ENCODE data around the gene LAYN. TPM values are rescaled to one million over a fixed set of nuclear protein-coding genes. Genes with fewer than 3 reads are reported as not detected.

The LAYN gene
- polyA plus RNA-seq, 12 donors, result 4.1 to 8.7 (median 6.4) TPM; not detected in 2

GRCh38 chr11:111530091-111530490, 10.4 kb upstream of the LAYN start:
- no peak for DNase-seq

GRCh38 chr11:111531136-111531535, 9.4 kb upstream of the LAYN start:
- no peak for DNase-seq

GRCh38 chr11:111531687-111532364, 8.7 kb upstream of the LAYN start:
- no peak for DNase-seq

- no peak for DNase-seq
Observed at GRCh38 chr11:111532365-111532709, 8.2 kb upstream of the LAYN start.

DNA sequence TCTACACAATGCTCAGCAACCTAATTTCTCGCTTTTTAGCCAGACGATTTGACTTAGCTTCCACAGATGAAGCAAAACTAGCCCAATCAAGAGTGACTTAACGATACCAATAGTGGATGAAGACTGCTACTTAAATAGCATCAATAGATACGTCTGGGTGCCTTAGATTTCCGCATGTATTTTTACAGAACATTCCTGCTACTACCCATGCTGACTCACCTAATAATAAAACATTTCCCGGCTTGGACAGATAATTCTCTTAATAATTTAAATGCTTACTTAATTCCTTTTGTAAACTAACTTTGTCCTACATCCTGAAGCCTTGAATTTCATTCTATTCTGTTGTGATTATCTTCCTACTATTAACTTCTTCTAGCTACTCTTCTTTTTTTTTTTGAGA, 5.2 kb upstream of the LAYN start:
- no peak for DNase-seq

- no peak for DNase-seq
Observed at GRCh38 chr11:111537336-111537860, 3.1 kb upstream of the LAYN start.

DNA sequence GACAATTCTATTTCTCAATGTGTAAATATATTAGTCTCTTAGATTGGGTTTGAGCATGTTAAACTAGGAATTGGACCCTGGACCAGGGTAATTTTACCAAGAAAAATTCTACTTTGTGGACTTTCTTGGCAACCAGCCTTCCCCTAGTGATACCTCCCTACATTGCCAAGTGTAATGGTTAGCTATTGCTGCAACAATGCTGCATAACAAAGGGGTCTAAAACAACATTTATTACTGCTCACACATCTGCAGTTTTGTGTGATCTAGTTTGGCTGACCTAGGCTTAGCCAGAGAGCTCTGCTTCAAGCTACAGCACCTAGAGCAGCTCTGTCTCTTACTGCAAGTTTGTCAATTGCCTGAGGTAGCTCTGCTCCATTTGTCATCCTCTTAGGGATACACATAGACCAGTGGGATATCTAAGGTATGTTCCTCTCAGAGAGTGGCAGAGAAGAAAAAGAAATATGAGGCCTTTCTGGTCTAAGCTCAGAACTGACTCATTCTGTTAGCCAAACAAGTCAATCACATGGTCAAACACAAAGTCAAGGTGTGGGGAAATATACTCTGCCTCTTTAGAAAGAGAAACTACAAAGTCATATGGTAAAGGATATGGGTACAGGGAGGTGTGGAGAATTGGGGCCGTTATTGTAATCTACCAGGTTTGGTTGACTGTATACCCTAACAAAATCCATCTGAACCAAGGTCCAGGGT, 2.0 kb upstream of the LAYN start:
- DNase-seq, result no peak

DNA sequence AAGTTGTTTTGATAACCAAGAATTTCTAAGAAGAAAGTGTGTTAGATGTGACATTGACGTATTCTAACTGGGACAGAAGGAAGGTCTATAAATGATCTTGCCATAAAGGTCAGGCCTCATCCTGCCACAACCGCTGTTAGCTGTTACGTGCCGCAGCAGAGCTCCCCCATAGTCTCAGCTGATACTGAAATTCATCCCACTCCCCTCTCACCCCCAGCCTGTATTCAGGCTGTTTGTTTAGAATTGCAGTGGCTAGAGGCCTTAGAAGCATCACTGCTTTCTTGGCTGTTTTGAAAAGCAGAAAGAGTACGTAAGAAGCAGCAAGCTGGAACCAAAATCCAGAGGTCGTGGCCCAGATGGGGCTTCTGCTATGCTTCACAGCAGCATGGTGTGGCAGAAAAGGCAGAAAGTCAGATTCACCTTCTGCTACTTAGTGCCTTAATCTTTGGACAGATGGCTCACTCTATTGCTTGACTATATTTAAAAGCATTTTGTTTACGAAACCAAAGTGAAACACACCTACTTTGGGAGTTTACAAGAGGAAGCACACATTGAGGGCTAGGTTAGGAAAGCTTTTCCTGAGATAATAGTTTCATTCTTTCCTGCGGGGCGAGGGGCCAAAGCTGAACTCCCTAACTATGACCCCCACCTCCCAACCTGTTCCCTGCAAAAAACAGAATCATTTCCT, 950 bp upstream of the LAYN start:
- DNase-seq, result no peak

DNA sequence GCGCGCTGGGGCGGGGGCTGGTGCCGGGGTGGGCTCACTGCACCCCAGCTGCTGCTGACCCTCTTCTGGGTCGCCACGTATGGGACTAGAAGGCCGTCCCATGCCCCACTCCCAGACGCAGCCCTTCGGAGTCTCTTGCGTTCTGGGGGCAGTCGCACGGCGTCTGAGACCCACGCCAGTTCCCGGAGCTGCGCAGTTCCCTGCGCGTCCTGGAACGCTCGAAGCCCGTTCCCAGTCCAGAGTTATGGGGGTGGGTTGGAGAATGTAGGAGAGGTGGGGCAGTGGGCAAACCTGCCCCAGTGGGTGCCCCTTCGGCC, 375 bp downstream of the LAYN start:
- peak; percentile 41 for DNase-seq

GRCh38 chr11:111541254-111542061, 938 bp downstream of the LAYN start:
- peak; percentile 62 for DNase-seq

DNA sequence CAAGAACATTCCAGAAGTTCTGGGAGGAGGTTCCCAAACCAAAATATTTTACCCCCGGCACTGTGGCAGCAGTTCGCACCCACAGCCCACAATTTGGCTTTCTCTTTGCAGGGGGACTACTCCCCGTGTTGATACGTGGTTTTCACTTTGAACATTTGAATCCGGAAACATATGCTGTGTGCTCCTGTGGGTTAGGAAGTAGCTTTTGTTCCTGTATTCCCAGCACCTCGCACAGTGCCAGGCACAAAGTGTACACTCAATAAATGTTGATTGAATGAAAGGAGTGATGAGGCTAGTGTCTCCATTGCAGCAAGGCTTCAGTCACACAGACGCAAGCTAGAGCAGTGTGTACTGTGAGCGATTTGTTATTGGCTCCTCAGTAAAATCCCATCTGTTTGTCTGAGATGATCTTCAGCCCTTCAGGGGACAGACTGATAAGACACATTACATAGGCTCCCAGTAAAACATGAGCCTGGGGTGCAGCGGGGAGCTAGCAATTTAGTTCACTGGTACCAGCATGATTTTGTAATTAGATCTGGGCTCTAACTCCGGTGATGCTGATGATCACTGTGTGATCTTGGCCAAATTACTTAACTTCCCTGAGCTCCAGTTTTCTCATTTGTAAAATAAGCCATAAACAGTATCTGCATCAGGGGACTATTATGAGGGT, 2.2 kb downstream of the LAYN start:
- DNase-seq, result no peak

GRCh38 chr11:111548525-111548924, 8.0 kb downstream of the LAYN start:
- no peak for DNase-seq

DNA sequence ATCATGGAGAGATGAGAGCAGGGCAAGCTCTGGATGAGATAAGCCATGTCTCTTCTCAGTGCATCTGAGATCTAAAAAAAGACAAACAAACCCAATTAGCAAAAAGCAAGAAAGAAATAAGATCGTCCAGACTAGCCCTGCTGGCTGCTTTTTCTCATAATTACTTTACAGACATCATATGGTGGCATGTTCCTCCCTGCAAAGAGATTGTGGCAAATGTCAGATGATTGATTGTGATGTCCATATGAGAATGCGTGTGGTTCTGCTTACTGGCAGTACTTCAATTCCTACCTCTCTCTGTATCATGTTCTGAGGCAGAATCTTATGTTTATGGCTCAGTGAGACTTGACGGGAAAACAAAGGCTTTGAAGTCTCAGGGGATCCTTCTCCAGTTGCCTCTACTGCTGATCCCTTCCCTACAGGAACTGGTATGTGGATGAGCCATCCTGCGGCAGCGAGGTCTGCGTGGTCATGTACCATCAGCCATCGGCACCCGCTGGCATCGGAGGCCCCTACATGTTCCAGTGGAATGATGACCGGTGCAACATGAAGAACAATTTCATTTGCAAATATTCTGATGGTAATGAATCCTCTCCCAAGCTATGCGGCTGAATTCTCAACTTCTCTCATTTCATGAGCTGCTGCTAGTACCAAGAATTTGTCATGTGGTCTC, 8.8 kb downstream of the LAYN start:
- DNase-seq, result no peak

GRCh38 chr11:111549869-111550203, 9.3 kb downstream of the LAYN start:
- no peak for DNase-seq

DNA sequence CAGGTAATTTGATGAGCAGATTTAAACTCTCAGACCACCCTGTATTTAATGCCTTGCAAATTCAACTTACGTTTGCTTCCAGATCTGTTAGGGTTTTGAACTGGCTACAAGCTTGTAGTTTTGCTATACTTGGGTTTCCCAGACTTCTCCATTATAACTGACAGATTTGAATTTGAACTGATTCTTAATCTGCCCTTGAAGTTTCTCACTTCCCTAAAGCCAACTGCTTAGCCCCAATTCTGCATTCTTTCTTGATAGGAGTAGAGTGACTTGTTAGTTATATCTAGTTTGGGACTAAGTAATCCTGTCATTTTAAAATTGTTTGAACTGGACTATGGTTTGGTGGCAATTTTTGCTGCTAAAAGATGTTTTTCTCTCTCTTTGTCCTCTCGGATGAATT, 9.7 kb downstream of the LAYN start:
- DNase-seq, result no peak

GRCh38 chr11:111554532-111554931, 14.0 kb downstream of the LAYN start:
- no peak for DNase-seq

DNA sequence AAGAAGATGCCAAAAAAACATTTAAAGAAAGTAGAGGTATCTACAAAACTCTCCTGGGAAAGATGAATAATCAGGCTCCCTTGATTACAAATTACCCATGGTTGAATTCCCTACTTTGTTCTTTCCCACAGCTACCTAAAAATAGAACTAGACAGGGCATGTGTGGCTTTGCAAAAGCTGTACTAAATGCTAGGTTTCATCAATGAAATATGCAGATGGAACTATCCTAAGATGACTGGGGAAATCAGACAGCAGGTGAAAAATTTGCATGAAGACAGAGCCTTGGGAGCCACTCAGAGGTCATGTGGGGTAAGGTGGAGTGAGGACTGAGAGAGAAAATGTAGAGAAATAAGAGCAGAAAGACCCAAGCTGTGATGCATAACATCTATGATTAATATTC, 14.7 kb downstream of the LAYN start:
- DNase-seq, result no peak

GRCh38 chr11:111557425-111558111, 17.0 kb downstream of the LAYN start:
- DNase-seq, result no peak

DNA sequence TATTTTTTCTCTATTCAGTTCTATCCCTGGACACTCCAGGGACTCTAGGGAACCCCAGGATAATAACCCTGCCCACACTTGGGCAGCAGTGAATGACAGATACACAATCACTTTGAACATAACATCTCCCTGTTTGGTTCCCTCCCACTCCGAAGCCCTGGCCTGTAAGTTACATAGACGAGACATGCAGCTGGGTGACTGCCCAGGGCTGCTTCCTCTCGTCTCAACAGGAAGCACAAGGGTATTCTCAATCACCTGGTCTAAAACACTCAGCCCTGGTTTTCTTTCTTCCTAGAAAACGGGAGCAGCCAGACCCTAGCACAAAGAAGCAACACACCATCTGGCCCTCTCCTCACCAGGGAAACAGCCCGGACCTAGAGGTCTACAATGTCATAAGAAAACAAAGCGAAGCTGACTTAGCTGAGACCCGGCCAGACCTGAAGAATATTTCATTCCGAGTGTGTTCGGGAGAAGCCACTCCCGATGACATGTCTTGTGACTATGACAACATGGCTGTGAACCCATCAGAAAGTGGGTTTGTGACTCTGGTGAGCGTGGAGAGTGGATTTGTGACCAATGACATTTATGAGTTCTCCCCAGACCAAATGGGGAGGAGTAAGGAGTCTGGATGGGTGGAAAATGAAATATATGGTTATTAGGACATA, 19.4 kb downstream of the LAYN start:
- no peak for DNase-seq

DNA sequence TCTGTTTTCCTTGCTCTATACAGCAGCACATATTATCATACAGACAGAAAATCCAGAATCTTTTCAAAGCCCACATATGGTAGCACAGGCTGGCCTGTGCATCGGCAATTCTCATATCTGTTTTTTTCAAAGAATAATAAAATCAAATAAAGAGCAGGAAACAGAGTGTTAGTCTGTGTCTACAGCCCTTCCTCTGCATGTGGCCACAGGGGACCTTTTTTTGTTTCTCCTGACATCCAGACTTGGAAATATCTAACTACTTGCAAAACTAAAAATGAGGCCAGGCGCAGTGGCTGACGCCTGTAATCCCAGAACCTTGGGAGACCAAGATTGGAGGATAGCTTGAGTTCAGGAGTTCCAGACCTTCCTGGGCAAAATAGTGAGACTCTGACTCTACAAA, 20.3 kb downstream of the LAYN start:
- DNase-seq, result no peak
